Gastroesophageal sphincter (tissue), 4 donors: ENCODE results near the gene SAMMSON. TPM values are rescaled to one million over a fixed set of nuclear protein-coding genes. Genes with fewer than 3 reads are reported as not detected.

ENCODE experiments used
- ATAC-seq: fragments of 150-250 bp; one replicate; pipeline ENCODE4 v1.9.1; 2016; ENCODE audit warnings: mild to moderate bottlenecking, moderate library complexity
- H3K27ac ChIP-seq, 4 donors: fragments of 200-600 bp; sonication (generic) in 3 of 4; 1 replicate in 3 of 4; 2 replicates in 1 of 4; pipeline ENCODE4 v1.5.1; 2016 to 2019
- H3K27me3 ChIP-seq: fragments of 200-600 bp; sonication (generic); one replicate; pipeline ENCODE4 v1.5.1; 2019
- H3K36me3 ChIP-seq, 2 donors: fragments of 200-600 bp; sonication (generic); one replicate each; pipeline ENCODE4 v1.5.1; 2019; ENCODE audit warnings: control low read depth in 1 of 2
- H3K4me1 ChIP-seq, 3 donors: fragments of 200-600 bp; sonication (generic); 1 replicate in 2 of 3; 2 replicates in 1 of 3; pipeline ENCODE4 v1.5.1; 2016 to 2019; ENCODE audit warnings: control low read depth in 2 of 3
- H3K4me3 ChIP-seq, 2 donors: fragments of 200-600 bp; sonication (generic); one replicate each; pipeline ENCODE4 v1.5.1; 2019; ENCODE audit warnings: mild to moderate bottlenecking in 1 of 2, moderate library complexity in 1 of 2
- H3K9me3 ChIP-seq, 3 donors: fragments of 200-600 bp; sonication (generic); one replicate each; pipeline ENCODE4 v1.5.1; 2017 to 2019; ENCODE audit warnings: control low read depth in 2 of 3
- EP300 ChIP-seq: sonication (generic); formaldehyde crosslinking; IDR thresholded peaks from one replicate; pipeline ENCODE4 v1.6.1; 2017; ENCODE audit warnings: antibody characterized with exemption, mild to moderate bottlenecking
- POLR2A ChIP-seq, 2 donors: fragments of 450-650 bp; IDR thresholded peaks; one replicate each; pipeline ENCODE4 v1.6.1; 2017; ENCODE audit warnings: antibody characterized with exemption in 2 of 2, mild to moderate bottlenecking in 2 of 2, moderate library complexity in 1 of 2
- POLR2AphosphoS5 ChIP-seq: sonication (generic); formaldehyde crosslinking; IDR thresholded peaks from one replicate; pipeline ENCODE4 v1.6.1; 2017; ENCODE audit warnings: antibody characterized with exemption
- WGBS, 2 donors: methylation state at CpG; one replicate each; pipeline ENCODE4 v1.1.5; 2018; ENCODE audit warnings: low coverage in 1 of 2; 5-methylcytosine and 5-hydroxymethylcytosine counted together
- total RNA-seq, 4 donors: library from RNA; depleted of rRNA; stranded (reverse); fragments of >200 nt; gene quantifications; one replicate each; pipeline ENCODE4 v1.1.0, GENCODE V29; 2016
- TF ChIP-seq, protein P1 (sequence below), 4 experiments: fragments of 200-600 bp in 2 of 4; fragments of 450-650 bp in 2 of 4; sonication (generic) in 1 of 4; IDR thresholded peaks; one replicate each; pipeline ENCODE4 v1.5.1; 2017 to 2019; ENCODE audit warnings: antibody characterized with exemption in 4 of 4, mild to moderate bottlenecking in 2 of 4, moderate library complexity in 2 of 4

SAMMSON gene
- total RNA-seq, 4 donors from 2014 or later, result 0.40 to 5.7 (median 2.6) TPM

DNA sequence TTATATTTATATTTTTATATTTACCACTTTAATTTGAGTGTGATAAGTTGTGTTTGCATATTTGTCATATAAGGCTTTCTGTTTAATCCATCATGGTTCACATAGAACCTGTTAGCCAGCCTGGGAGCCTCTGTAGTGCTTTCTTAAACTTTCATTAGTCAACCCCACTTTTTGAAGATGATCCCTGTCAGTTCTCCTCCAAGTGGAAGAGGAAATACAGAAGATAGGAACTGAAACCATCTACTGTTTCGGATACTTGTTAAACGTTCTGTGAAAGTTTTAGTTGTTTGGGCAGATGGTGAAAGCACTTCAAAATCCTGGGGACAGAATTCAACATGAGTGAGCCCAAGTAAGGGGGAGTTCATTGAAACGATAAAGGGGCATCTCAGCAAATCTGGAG, 4.6 kb upstream of the SAMMSON start:
- no peaks in the 10 kb centered on the region for H3K9me3 ChIP-seq
- WGBS, 2 donors, result 73% methylated on average over 3 of the region's 3 CpGs
- H3K4me1 ChIP-seq, result peaks cover 0 to 30% (median 12%) of the 10 kb centered on the region in 3 donors

DNA sequence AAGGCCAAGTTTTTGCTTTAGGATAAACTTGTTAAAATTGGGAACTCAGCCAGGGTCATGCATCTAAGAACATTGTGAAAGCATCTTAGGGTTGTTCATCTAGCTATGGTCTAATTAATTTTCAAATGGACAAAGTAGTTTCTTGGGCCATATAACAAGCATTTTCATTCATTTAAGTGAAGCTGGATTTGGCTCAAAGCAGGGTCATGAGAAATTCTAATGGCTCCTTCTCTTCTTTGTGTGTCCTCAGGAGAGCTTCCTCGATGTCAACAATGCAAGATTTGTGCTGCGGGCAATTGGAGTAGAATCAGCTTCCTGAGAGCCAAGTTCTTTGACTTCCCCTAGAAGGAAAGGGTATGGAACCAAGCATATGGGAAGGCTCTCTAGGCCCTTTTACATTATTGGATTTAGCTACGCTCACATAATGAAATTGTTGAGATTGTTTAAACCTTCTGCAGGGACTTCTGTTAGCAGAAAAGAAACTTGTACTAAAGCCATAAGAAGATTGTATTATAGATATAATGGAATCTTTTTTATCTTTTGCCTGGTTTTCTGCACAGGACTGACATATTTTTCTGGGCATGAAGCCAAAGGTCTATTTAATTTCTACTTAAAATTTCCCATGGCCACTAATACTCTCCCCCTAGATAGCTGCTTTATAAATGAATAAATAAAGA, 1.8 kb upstream of the SAMMSON start:
- ATAC-seq, result no peak
- H3K9me3 ChIP-seq, result no peaks in the 10 kb centered on the region
- no peaks in the 10 kb centered on the region for H3K36me3 ChIP-seq
- 19 to 28% methylated on average over 3 of the region's 3 CpGs for WGBS, 2 donors
- H3K4me1 ChIP-seq, result peaks cover 0 to 41% (median 12%) of the 10 kb centered on the region in 3 donors
- TF ChIP-seq POLR2A (IDR thresholded peaks at IDR 0.05) (no peak), POLR2AphosphoS5 (peak; percentile 17)
- no peak overlapping the region for H3K4me3 ChIP-seq
- H3K27me3 ChIP-seq, result no peaks in the 10 kb centered on the region
- H3K27ac ChIP-seq, result peak overlapping the region; percentile 18 to 82 (median 82)

More for the DNA sequence above, 4.6 kb upstream of the SAMMSON start:
- no peak for ATAC-seq
- Histone ChIP-seq H3K4me3 (no peak overlapping the region), H3K27ac (no peak overlapping the region), H3K36me3 (no peaks in the 10 kb centered on the region), H3K27me3 (no peaks in the 10 kb centered on the region)
- TF ChIP-seq POLR2AphosphoS5 (no peak), EP300 (no peak), POLR2A (IDR thresholded peaks at IDR 0.05) (no peak)
- TF ChIP-seq, protein P1, sequence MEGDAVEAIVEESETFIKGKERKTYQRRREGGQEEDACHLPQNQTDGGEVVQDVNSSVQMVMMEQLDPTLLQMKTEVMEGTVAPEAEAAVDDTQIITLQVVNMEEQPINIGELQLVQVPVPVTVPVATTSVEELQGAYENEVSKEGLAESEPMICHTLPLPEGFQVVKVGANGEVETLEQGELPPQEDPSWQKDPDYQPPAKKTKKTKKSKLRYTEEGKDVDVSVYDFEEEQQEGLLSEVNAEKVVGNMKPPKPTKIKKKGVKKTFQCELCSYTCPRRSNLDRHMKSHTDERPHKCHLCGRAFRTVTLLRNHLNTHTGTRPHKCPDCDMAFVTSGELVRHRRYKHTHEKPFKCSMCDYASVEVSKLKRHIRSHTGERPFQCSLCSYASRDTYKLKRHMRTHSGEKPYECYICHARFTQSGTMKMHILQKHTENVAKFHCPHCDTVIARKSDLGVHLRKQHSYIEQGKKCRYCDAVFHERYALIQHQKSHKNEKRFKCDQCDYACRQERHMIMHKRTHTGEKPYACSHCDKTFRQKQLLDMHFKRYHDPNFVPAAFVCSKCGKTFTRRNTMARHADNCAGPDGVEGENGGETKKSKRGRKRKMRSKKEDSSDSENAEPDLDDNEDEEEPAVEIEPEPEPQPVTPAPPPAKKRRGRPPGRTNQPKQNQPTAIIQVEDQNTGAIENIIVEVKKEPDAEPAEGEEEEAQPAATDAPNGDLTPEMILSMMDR (IDR thresholded peaks at IDR 0.05), result no peak

DNA sequence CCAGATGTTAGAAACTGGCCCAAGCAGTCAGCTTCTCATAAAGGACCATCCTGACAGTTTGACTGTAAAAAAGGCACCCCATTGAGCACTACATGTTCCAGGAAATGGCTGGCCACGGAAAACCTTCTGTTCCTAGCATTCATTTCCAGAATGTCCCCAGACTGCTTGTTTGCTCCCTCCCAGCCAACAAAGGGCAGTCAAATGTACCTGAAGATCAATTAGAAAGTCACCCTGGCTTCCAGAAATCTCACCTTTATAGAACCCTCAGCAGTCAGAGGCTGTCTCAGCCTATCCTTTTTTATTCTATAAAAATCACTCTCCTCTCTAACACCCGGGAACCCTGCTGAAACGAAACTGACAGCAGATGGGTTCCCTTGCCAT, 784 bp upstream of the SAMMSON start:
- WGBS, 2 donors, result 13 to 24% methylated on average over 3 of the region's 3 CpGs
- Histone ChIP-seq H3K27me3 (no peaks in the 10 kb centered on the region), H3K36me3 (no peaks in the 10 kb centered on the region), H3K4me3 (peak overlapping the region; percentile 30 to 35), H3K4me1 (peaks cover 0 to 41% (median 12%) of the 10 kb centered on the region in 3 donors), H3K9me3 (no peaks in the 10 kb centered on the region), H3K27ac (peak overlapping the region; percentile 73 to 82 (median 82))
- ATAC-seq, result no peak
- TF ChIP-seq POLR2A (IDR thresholded peaks at IDR 0.05) (no peak), POLR2AphosphoS5 (peak; percentile 65)

DNA sequence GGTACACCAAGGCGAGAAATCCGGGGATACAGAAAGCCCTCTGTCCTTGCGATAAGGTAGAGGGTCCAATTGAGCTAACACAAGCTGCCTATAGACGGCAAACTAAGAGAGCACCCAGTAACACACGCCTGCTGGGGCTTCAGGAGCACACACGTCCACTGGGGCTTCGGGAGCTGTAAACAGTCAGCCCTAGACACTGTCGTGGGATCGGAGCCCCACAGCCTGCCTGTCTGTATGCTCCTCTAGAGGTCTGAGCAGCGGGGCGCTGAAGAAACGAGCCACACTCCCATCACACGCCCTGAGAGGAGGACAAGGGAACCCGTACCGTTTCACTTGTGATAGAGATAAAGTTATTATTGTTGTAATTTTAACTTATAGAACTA, 486 bp downstream of the SAMMSON start:
- Histone ChIP-seq H3K27ac (peak overlapping the region in 3 of 4 donors; percentile 73 to 82 (median 82)), H3K9me3 (no peaks in the 10 kb centered on the region), H3K36me3 (no peaks in the 10 kb centered on the region), H3K27me3 (no peaks in the 10 kb centered on the region), H3K4me1 (peaks cover 0 to 41% (median 12%) of the 10 kb centered on the region in 3 donors), H3K4me3 (no peak overlapping the region)
- 81 to 84% methylated on average over 2 to 9 of the region's 15 CpGs for WGBS, 2 donors
- ATAC-seq, result no peak
- TF ChIP-seq, protein P1 (IDR thresholded peaks at IDR 0.05), result no peak
- TF ChIP-seq POLR2AphosphoS5 (no peak), EP300 (no peak), POLR2A (IDR thresholded peaks at IDR 0.05) (no peak)

DNA sequence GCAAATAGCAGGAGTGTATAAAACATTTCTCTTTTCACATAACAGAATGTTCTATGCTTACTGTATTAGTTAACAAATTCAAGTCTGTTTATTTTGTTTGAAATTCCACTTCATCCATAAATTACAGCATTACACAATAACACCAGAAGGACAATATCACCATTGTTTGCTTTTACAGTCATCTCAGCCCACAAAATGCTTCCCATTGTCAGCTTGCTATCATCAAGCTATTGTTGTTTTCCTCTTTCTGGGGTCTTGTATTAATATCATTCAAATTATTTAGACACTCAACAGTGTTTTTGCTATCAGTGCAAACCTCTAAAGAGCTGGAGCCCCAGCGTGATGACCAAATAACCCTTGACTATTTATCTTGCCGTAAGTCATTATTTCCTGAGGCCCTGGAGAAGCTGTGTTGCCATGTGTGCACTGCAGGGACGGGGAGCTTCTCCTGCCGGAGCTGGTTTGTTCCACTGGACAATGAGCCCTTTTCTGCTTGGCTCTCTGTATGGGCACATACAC, 1.1 kb downstream of the SAMMSON start:
- WGBS, 2 donors, result 38 to 58% methylated on average over 3 of the region's 4 CpGs
- ATAC-seq, result no peak

More for the DNA sequence above, 1.1 kb downstream of the SAMMSON start:
- Histone ChIP-seq H3K4me1 (peaks cover 0 to 41% (median 12%) of the 10 kb centered on the region in 3 donors), H3K4me3 (no peak overlapping the region), H3K27ac (peak overlapping the region in 2 of 4 donors; percentile 73 to 82), H3K27me3 (no peaks in the 10 kb centered on the region), H3K36me3 (no peaks in the 10 kb centered on the region), H3K9me3 (no peaks in the 10 kb centered on the region)
- no peak for TF ChIP-seq EP300
- no peak for TF ChIP-seq POLR2A (IDR thresholded peaks at IDR 0.05)
- TF ChIP-seq, protein P1 (IDR thresholded peaks at IDR 0.05), result no peak
- no peak for TF ChIP-seq POLR2AphosphoS5
